Measurements from ENCODE around the gene ELOVL3. TPM values are rescaled to one million over a fixed set of nuclear protein-coding genes. Genes with fewer than 3 reads are reported as not detected.

The ELOVL3 gene
- total and polyA plus RNA-seq, 9 of the 15 experiments (the other 6 are each of a cell fraction or from before 2014, with no cell fraction given): 0.32 to 3.3 (median 0.87) TPM

DNA sequence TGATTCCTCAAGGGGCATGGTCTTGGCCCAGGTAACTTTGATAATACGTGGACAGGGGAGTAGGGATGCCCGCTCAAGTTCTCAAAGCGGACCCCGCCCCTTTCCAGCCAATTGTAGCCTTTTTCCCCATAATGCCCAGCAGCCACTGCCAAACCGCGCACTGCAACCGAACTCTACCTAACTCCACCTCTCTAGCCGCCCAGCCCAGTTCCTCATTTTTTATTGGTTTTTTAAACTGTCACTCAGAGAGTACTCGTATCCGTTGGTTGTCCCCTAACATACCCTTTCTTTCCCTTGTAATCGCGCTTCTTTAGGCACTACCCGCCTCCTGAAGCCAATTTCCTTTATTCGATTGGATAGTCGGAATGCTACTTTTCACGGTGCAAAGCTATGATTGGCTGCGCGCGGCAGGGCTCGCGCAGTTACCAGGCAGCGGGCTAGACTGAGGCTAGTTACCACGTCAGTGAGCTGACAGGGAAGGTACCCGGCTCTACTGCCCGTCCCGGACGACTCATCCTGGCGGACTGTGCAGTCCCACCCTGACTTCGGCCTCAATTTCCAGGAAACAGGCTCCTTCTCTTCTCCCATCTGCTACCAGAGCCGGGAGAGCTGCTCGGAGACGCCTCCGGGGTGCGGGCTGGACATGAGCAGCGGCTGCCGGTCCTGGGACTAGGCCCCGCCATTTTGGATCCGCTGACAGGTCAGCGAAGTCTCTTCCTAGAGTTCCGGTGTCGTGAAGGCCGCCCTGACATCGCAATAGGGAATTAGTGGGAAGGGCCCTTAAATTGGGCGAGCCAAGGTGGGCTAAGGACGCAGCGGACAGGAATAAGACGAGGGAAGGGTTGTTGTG, 19.2 kb downstream of the ELOVL3 start, which contains the start of gene GBF1 (continued):
- TF ChIP-seq, protein P1, sequence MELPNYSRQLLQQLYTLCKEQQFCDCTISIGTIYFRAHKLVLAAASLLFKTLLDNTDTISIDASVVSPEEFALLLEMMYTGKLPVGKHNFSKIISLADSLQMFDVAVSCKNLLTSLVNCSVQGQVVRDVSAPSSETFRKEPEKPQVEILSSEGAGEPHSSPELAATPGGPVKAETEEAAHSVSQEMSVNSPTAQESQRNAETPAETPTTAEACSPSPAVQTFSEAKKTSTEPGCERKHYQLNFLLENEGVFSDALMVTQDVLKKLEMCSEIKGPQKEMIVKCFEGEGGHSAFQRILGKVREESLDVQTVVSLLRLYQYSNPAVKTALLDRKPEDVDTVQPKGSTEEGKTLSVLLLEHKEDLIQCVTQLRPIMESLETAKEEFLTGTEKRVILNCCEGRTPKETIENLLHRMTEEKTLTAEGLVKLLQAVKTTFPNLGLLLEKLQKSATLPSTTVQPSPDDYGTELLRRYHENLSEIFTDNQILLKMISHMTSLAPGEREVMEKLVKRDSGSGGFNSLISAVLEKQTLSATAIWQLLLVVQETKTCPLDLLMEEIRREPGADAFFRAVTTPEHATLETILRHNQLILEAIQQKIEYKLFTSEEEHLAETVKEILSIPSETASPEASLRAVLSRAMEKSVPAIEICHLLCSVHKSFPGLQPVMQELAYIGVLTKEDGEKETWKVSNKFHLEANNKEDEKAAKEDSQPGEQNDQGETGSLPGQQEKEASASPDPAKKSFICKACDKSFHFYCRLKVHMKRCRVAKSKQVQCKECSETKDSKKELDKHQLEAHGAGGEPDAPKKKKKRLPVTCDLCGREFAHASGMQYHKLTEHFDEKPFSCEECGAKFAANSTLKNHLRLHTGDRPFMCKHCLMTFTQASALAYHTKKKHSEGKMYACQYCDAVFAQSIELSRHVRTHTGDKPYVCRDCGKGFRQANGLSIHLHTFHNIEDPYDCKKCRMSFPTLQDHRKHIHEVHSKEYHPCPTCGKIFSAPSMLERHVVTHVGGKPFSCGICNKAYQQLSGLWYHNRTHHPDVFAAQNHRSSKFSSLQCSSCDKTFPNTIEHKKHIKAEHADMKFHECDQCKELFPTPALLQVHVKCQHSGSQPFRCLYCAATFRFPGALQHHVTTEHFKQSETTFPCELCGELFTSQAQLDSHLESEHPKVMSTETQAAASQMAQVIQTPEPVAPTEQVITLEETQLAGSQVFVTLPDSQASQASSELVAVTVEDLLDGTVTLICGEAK (IDR thresholded peaks at IDR 0.05): no peak; the same call in 1 of the 2 replicates
- TF ChIP-seq, protein P1 (CRISPR knock-in tag; IDR thresholded peaks at IDR 0.05): no peak
- TF ChIP-seq SP2 (IDR thresholded peaks at IDR 0.05; ENCODE audit: extremely low read depth, low read depth, low read length, poor library complexity, severe bottlenecking) (peak; percentile 74), SNIP1 (IDR thresholded peaks at IDR 0.05; ENCODE audit: low read depth) (no peak), ZFX (CRISPR knock-in tag; IDR thresholded peaks at IDR 0.05) (peak; percentile 74), FUS (optimal IDR thresholded peaks at IDR 0.05; ENCODE audit: low read depth, low read length) (no peak), ZBTB34 (CRISPR knock-in tag; IDR thresholded peaks at IDR 0.05) (no peak), FOS (IDR thresholded peaks at IDR 0.05; ENCODE audit: extremely low read depth, insufficient read length) (peak; percentile 94), EP400 (IDR thresholded peaks at IDR 0.05) (peak; percentile 97), SMARCA4 (IDR thresholded peaks at IDR 0.05) (no peak)
- TF ChIP-seq, protein P2, sequence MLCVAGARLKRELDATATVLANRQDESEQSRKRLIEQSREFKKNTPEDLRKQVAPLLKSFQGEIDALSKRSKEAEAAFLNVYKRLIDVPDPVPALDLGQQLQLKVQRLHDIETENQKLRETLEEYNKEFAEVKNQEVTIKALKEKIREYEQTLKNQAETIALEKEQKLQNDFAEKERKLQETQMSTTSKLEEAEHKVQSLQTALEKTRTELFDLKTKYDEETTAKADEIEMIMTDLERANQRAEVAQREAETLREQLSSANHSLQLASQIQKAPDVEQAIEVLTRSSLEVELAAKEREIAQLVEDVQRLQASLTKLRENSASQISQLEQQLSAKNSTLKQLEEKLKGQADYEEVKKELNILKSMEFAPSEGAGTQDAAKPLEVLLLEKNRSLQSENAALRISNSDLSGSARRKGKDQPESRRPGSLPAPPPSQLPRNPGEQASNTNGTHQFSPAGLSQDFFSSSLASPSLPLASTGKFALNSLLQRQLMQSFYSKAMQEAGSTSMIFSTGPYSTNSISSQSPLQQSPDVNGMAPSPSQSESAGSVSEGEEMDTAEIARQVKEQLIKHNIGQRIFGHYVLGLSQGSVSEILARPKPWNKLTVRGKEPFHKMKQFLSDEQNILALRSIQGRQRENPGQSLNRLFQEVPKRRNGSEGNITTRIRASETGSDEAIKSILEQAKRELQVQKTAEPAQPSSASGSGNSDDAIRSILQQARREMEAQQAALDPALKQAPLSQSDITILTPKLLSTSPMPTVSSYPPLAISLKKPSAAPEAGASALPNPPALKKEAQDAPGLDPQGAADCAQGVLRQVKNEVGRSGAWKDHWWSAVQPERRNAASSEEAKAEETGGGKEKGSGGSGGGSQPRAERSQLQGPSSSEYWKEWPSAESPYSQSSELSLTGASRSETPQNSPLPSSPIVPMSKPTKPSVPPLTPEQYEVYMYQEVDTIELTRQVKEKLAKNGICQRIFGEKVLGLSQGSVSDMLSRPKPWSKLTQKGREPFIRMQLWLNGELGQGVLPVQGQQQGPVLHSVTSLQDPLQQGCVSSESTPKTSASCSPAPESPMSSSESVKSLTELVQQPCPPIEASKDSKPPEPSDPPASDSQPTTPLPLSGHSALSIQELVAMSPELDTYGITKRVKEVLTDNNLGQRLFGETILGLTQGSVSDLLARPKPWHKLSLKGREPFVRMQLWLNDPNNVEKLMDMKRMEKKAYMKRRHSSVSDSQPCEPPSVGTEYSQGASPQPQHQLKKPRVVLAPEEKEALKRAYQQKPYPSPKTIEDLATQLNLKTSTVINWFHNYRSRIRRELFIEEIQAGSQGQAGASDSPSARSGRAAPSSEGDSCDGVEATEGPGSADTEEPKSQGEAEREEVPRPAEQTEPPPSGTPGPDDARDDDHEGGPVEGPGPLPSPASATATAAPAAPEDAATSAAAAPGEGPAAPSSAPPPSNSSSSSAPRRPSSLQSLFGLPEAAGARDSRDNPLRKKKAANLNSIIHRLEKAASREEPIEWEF (CRISPR knock-in tag; IDR thresholded peaks at IDR 0.05): no peak

Measured in K562 (cell line).